Skeletal muscle tissue (tissue), 4 donors: ENCODE data around the gene HOXA10. TPM values are rescaled to one million over a fixed set of nuclear protein-coding genes. Genes with fewer than 3 reads are reported as not detected.
A peak's percentile ranks its signal among the peaks of the same experiment; 100 is the strongest.

Experiments
- H3K27ac ChIP-seq: one replicate; pipeline ENCODE4 v1.7.0; 2013; ENCODE audit warnings: mild to moderate bottlenecking, low read depth, low read length, inconsistent platforms
- H3K27me3 ChIP-seq, 3 donors: one replicate each; pipeline ENCODE4 v1.7.0; 2013; ENCODE audit warnings: low read length in 3 of 3; ENCODE audit not compliant: control insufficient read depth in 3 of 3, insufficient read depth in 3 of 3
- H3K36me3 ChIP-seq, 3 donors: one replicate each; pipeline ENCODE4 v1.7.0; 2013; ENCODE audit warnings: low read length in 3 of 3; ENCODE audit not compliant: control insufficient read depth in 3 of 3, insufficient read depth in 3 of 3
- H3K4me1 ChIP-seq, 3 donors: one replicate each; pipeline ENCODE4 v1.7.0; 2013; ENCODE audit warnings: low read length in 3 of 3, mild to moderate bottlenecking in 3 of 3; ENCODE audit not compliant: control insufficient read depth in 3 of 3, insufficient read depth in 3 of 3
- H3K4me3 ChIP-seq, 3 donors: one replicate each; pipeline ENCODE4 v1.7.0; 2013; ENCODE audit warnings: low read length in 3 of 3
- H3K9ac ChIP-seq, 3 donors: one replicate each; pipeline ENCODE4 v1.7.0; 2013; ENCODE audit warnings: low read length in 3 of 3, mild to moderate bottlenecking in 3 of 3, moderate library complexity in 2 of 3, low read depth in 1 of 3
- H3K9me3 ChIP-seq, 3 donors: one replicate each; pipeline ENCODE4 v1.7.0; 2013; ENCODE audit warnings: low read length in 3 of 3; ENCODE audit not compliant: control insufficient read depth in 3 of 3
- total RNA-seq: library from RNA; depleted of rRNA; stranded (reverse); fragments of >200 nt; gene quantifications from one replicate; pipeline ENCODE4 v1.2.3, GENCODE V29; 2014
- donor health status: Osteomylitis.

Gene HOXA10
- total RNA-seq, 1 donor from 2014 or later = 13.6 TPM

DNA sequence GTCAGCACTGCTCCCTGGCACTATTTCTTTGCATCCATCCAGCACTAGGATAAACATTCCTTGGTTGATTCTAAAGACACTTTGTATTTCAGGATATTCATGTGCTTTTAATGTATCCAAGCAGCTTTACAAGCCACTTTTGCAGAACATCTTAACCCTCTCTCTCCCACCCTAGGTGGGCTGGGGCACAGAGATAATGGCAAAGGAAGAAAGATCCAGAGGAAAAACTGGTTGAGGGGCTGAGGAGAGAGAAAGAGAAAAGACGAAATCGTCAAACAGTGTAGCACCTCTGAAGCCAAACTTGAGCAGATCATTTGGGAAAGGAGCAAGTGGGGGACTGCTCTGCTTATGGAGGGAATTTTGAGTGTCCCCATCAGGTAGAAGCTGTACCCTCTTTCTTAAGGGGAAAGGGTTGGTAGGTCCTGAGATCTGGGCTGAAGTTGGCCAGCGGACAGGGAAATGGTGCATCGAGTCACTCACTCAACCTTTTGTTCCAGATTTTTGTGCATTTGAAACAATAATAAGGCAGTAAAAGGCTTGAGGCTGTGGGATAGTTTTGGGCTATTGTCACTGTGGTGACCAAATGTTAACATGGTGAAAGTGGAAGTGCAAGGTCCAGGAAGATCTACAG lies 30.0 kb upstream of the HOXA10 start:
- Histone ChIP-seq H3K9me3 (no peaks in the 10 kb centered on the region), H3K4me3 (no peak overlapping the region), H3K36me3 (no peaks in the 10 kb centered on the region), H3K4me1 (peaks cover 23 to 33% (median 23%) of the 10 kb centered on the region in 3 donors), H3K27me3 (peaks cover 66 to 83% (median 79%) of the 10 kb centered on the region in 3 donors), H3K9ac (no peak overlapping the region), H3K27ac (no peak overlapping the region)

DNA sequence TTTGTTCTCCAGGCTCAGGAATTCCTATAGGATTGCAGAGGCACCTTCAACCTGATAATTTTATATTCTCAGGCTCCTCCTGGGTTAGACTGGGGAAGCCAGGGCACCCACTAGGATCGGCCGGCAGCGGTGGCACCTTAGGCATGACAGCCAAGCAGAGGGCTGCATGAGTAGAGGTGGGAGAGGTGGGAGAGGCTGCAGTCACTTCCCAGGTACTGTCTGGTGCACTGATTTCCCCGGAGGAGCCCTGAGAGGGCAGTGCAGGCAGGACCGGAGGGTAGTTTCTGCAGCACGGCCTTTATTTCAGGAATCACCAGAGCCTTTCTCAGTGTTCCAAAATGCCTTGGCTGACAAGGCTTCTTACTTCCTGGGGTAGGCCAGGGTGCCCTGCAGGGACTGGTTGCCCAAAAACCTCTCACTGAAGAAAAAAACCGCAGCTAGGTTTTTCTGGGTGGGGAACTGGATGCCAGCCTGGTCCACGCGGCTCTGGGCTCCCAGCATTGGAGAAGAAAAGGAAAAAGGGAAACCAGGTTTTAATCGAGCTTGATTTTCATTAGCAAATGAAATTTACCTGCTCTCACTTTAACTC lies 29.3 kb upstream of the HOXA10 start:
- Histone ChIP-seq H3K9me3 (no peaks in the 10 kb centered on the region), H3K4me1 (peaks cover 24 to 37% (median 26%) of the 10 kb centered on the region in 3 donors), H3K27ac (no peak overlapping the region), H3K9ac (no peak overlapping the region), H3K36me3 (no peaks in the 10 kb centered on the region), H3K27me3 (peaks cover 70 to 85% (median 81%) of the 10 kb centered on the region in 3 donors), H3K4me3 (no peak overlapping the region)

DNA sequence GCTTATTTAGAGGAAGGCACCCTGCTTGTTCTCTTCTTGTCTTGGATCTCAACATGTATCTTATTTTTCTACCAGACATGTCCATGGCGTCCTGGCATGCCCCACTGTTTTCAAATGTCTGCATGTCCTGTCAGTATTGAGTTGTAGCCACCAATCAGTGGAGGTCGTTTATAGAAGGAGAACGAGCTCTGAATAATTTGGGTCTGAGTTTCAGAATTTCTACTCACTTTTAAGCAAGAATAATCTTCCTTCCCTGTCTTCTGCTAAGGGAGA lies 28.7 kb upstream of the HOXA10 start:
- Histone ChIP-seq H3K9me3 (peaks cover 0 to under 1% (median 0%) of the 10 kb centered on the region in 3 donors), H3K9ac (no peak overlapping the region), H3K4me3 (no peak overlapping the region), H3K4me1 (peaks cover 24 to 39% (median 26%) of the 10 kb centered on the region in 3 donors), H3K27ac (no peak overlapping the region), H3K27me3 (peaks cover 74 to 86% (median 83%) of the 10 kb centered on the region in 3 donors), H3K36me3 (no peaks in the 10 kb centered on the region)

DNA sequence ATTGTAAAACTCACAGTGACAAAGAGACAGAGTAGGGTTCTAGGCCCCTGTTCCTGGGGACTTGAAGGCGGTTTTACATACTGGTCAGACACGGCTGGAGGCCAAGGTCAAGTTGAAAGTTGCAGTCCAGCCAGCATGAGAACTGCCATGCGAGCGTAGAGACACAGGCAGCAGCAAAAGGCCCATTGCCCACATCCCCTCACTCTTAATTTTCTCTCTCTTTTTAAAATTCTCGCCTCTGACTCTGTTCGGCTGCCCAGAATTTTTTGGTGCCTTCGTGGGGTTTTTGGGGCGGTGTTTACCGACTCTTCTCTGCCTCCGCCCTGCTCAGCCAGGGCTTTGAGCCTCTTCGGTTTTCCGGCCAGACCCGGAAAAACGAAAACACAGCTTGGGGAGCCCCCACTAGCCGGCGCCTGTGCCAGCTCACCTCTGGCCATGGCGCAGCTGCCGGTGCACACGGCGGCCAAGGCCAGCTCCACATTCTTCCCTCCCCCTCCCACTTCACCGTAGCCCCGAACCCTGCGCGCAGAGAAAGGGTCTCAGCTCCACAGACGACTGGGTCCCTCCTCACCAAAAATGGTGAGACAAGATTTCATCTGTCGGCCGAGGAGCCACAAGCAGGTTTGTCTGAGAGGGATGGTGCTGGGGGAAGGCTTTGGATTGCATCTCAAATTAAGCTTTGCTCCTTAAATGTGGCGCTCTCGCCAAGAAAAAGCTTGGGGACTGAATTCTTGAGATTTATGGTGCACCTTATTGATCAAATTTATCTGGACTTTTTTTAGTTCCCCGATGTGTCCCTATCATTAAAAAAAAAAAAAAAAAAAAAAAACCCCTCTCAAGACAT lies 28.1 kb upstream of the HOXA10 start:
- H3K4me3 ChIP-seq = no peak overlapping the region
- peaks cover 24 to 39% (median 26%) of the 10 kb centered on the region in 3 donors for H3K4me1 ChIP-seq
- H3K9me3 ChIP-seq = peaks cover 0 to 3% (median 0%) of the 10 kb centered on the region in 3 donors
- no peak overlapping the region for H3K27ac ChIP-seq
- H3K27me3 ChIP-seq = peaks cover 74 to 88% (median 84%) of the 10 kb centered on the region in 3 donors
- no peak overlapping the region for H3K9ac ChIP-seq
- no peaks in the 10 kb centered on the region for H3K36me3 ChIP-seq

DNA sequence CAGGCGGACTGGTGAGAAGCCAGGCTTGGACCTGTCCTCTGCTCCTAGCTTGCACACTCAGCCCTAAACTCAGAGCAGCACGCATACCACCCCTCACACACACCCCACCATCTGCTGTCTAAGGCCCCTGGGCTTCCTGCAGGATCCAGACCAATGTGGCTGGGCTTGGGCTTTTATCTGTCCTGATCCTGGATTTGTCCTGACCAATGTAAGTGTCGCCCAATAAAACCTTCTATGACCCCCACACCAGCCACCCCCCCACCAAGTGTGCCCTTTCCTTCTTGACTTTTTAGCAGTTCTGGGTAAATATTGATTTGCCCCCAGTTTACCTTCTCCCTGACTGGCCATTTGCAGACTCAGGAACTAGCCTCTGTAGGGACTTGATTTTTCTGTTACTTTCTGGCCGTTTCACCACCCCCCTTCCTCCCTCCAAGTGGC lies 27.5 kb upstream of the HOXA10 start:
- H3K27me3 ChIP-seq = peaks cover 70 to 85% (median 84%) of the 10 kb centered on the region in 3 donors
- no peak overlapping the region for H3K4me3 ChIP-seq
- H3K9me3 ChIP-seq = peaks cover 0 to 3% (median 0%) of the 10 kb centered on the region in 3 donors
- H3K36me3 ChIP-seq = no peaks in the 10 kb centered on the region
- no peak overlapping the region for H3K9ac ChIP-seq
- no peak overlapping the region for H3K27ac ChIP-seq
- peaks cover 24 to 39% (median 26%) of the 10 kb centered on the region in 3 donors for H3K4me1 ChIP-seq

DNA sequence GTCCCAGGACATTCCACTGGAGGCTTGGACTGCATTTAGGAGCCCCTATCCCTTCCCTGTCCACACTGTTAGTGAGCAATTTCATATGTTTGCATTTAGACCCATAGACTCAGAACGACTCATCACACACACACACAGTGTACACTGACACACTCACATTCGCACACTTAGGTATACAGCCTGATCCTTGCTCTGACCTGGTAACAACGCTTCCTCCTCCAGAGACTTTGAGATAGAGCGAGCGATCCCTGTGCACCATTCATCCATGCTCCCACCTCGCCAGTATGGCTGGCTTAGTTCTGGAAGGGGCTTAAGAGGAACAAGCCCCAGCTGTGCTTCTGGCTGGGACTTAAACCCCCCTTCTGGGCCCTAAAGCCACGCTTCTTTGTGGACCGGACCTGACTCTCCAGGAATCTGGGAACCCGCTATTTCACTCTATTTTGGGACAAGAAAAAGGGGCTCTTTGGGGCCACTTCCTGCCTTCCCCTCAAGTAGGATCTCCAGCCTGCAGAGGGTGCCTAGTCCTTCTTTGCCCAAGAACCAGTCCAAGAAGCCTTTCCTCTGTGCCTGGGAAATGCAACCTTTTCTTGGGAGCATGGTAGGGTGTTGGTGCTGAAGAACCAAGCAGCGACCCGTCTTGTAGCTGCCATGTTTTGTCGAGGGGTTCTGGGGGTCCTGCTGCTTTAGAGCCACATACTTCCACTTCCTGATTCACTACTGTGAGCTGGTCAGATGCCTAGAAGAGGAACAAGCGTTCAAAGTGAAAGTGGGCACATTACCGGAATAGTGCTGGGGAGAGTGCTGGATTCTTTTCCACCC lies 26.9 kb upstream of the HOXA10 start:
- Histone ChIP-seq H3K4me3 (peak overlapping the region; percentile 54 to 72 (median 63)), H3K27ac (no peak overlapping the region), H3K9ac (peak overlapping the region in 1 of 3 donors; percentile 76), H3K27me3 (peaks cover 66 to 85% (median 81%) of the 10 kb centered on the region in 3 donors), H3K36me3 (no peaks in the 10 kb centered on the region), H3K4me1 (peaks cover 26 to 39% (median 26%) of the 10 kb centered on the region in 3 donors), H3K9me3 (peaks cover 0 to 3% (median 0%) of the 10 kb centered on the region in 3 donors)

DNA sequence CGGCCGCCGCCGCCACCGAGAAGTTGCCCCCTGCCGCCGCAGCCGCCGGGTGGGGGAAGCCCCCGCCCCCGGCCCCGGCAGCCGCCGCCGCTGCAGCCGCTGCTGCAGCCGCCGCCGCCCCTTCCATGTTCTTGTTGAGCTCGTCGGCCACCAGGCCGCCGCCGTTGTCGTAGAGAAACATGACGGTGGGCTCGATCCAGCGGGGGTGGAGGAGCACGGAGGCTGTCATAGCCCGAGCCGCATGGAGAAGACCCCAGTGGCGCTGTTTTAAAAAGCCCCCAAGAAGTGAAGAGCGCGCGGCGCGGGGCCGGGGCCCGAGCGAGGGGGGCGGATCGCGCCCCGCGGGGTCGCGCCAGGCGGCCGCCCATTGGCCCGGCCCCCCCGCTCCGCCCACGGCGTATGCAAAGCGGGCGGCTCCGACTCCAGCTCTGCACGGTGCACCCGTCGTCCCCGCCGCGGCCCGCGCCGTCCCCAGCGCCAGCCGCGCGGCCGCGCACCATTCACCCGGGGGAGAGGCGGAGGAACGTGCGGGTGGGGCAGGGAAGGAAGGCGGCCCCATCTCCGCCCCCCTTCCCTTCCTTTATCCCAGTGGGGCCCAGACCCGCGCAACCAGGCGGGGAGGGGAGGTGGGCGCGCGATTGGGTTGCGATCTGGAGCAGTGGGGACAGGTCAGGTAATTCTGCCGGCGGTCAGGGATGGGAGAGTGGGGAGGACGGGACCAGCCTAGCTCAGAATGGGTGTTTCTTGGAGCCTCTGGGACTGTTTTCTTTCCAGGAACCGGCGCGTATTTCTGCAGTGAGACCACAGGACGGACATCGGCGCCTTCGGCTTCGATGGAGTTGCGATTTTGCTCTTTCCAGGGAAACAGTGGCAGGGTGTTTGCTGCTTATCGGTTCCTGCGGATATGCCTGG lies 26.0 kb upstream of the HOXA10 start, which contains the start of gene HOXA13:
Gene HOXA13, minus strand, starts transcription at position 243 of the 912 bp plus-strand sequence. Its CDS starts 14 bp downstream, at position 229.
- Histone ChIP-seq H3K27me3 (peaks cover 58 to 83% (median 75%) of the 10 kb centered on the region in 3 donors), H3K36me3 (no peaks in the 10 kb centered on the region), H3K27ac (no peak within 1 kb of the TSS), H3K9me3 (peaks cover 0 to 3% (median 0%) of the 10 kb centered on the region in 3 donors), H3K4me1 (peaks cover 21 to 31% (median 21%) of the 10 kb centered on the region in 3 donors), H3K9ac (peak within 1 kb of the TSS in 2 of 3 donors; percentile 62 to 85), H3K4me3 (peak within 1 kb of the TSS; percentile 54 to 75 (median 67))

DNA sequence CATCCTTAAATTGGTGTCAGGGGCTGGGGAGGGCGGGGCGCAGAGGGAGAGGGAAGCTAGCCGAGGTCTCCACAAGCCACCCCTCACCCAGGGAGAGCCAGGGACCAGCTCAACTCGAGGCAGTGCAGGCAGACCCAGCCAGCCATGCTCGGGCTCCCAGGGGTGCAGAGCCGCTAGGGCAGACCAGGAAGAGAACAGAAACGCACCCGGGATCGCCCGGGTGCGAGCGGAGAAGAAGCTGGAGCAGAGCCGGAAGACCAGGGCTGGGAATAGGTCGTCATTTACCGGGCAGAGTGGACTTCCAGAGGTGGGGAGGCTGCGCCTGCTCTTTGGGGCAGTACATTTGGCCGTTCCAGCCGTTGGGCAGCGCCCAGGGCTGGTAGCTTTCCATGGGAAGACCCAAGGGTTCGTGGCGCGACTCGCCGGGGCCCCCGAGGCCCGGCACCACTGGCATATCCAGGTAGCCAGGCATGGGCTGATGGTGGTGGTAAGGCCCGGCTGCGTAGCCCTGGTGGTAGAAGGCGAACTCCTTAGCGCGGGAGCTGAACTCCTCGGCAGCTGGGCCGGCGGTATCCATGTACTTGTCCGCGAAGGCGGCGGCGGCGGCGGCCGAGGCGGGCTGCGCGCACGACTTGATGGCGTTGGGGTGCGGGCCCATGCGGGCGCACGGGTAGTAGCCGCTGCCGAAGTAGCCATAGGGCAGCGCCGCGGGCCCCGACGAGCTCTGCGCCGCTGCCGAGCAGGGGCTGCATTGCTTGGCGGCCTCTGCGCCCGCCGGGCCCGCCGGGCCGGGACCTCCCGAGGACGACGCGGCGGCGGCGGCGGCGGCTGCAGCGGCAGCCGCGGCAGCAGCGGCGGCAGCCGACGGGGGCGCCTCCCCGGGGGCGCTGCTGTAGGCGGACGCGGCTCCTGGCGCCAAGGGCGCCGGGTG lies 25.0 kb upstream of the HOXA10 start:
- peaks cover 50 to 82% (median 72%) of the 10 kb centered on the region in 3 donors for H3K27me3 ChIP-seq
- peaks cover 0 to 3% (median 0%) of the 10 kb centered on the region in 3 donors for H3K9me3 ChIP-seq
- H3K27ac ChIP-seq = no peak overlapping the region
- H3K4me1 ChIP-seq = peaks cover 14 to 24% (median 16%) of the 10 kb centered on the region in 3 donors
- H3K9ac ChIP-seq = peak overlapping the region in 1 of 3 donors; percentile 85
- H3K4me3 ChIP-seq = peak overlapping the region; percentile 23 to 75 (median 67)
- no peaks in the 10 kb centered on the region for H3K36me3 ChIP-seq
